Endodermal cell (in vitro differentiated cells): Measurements from ENCODE around the gene NAA35. TPM values are rescaled to one million over a fixed set of nuclear protein-coding genes. Genes with fewer than 3 reads are reported as not detected.

Experiments used
- DNase-seq: peaks from one replicate; pipeline ENCODE4 v3.0.0-alpha.2; 2017
- H3K27ac ChIP-seq: 2 replicates; pipeline ENCODE4 v1.5.1; 2013; ENCODE audit warnings: mild to moderate bottlenecking, low read depth, low read length, moderate library complexity
- H3K27me3 ChIP-seq: 2 replicates; pipeline ENCODE4 v1.6.1; 2013; ENCODE audit warnings: mild to moderate bottlenecking, low read length, moderate library complexity; ENCODE audit not compliant: insufficient read depth, control insufficient read depth, poor library complexity, severe bottlenecking
- H3K36me3 ChIP-seq: 2 replicates; pipeline ENCODE4 v1.7.0; 2013; ENCODE audit warnings: mild to moderate bottlenecking, low read length, moderate library complexity; ENCODE audit not compliant: control insufficient read depth, insufficient read depth
- H3K4me1 ChIP-seq: one replicate; pipeline ENCODE4 v1.7.0; 2013; ENCODE audit warnings: low read length; ENCODE audit not compliant: control insufficient read depth, insufficient read depth
- H3K4me3 ChIP-seq: 2 replicates; pipeline ENCODE4 v1.5.1; 2013; ENCODE audit warnings: mild to moderate bottlenecking, low read length, moderate library complexity
- H3K9ac ChIP-seq: 2 replicates; pipeline ENCODE4 v1.6.1; 2013; ENCODE audit warnings: mild to moderate bottlenecking, low read length, moderate library complexity; ENCODE audit not compliant: poor library complexity, severe bottlenecking; ENCODE audit errors: extremely low read depth
- H3K9me3 ChIP-seq: 2 replicates; pipeline ENCODE4 v1.6.1; 2013; ENCODE audit warnings: mild to moderate bottlenecking, low read length, moderate library complexity; ENCODE audit not compliant: control insufficient read depth
- H3K27ac Mint-ChIP-seq: 2 replicates; pipeline ENCODE4 v1.8.0; 2020; ENCODE audit warnings: mixed read lengths
- H3K27me3 Mint-ChIP-seq: 2 replicates; pipeline ENCODE4 v1.8.0; 2021; ENCODE audit warnings: mild to moderate bottlenecking, mixed read lengths; ENCODE audit not compliant: insufficient read depth
- H3K36me3 Mint-ChIP-seq: 2 replicates; pipeline ENCODE4 v1.8.0; 2020; ENCODE audit warnings: low read depth, mixed read lengths
- H3K4me1 Mint-ChIP-seq: 2 replicates; pipeline ENCODE4 v1.8.0; 2020; ENCODE audit warnings: mixed read lengths
- H3K4me3 Mint-ChIP-seq: 2 replicates; pipeline ENCODE4 v1.8.0; 2020; ENCODE audit warnings: mild to moderate bottlenecking, moderate library complexity, mixed read lengths
- H3K9me3 Mint-ChIP-seq: 2 replicates; pipeline ENCODE4 v1.8.0; 2020; ENCODE audit warnings: mild to moderate bottlenecking, mixed read lengths
- WGBS, 2 experiments: methylation state at CpG; one replicate each; pipeline versions ENCODE4 v1.1.5 to v1.1.7; 2013; ENCODE audit warnings: missing lambda C conversion rate in 2 of 2, mixed read lengths in 1 of 2; ENCODE audit not compliant: insufficient coverage in 1 of 2, insufficient read length in 1 of 2; 5-methylcytosine and 5-hydroxymethylcytosine counted together
- total RNA-seq, 2 donors: library from RNA; stranded (reverse); fragmentation: NEBNext Ultra II Directional in 1 of 2; extraction: Animal tissue kit (Norgen Biotek cat#: 25700) in 1 of 2; gene quantifications; 2 replicates in 1 of 2; 3 replicates in 1 of 2; pipeline ENCODE4 v1.2.1, GENCODE V29; 2021
- TF ChIP-seq, protein P1 (sequence below): fragments of 200-600 bp; sonication (generic); conservative IDR thresholded peaks from 2 replicates; pipeline ENCODE4 v1.5.0; 2021; ENCODE audit warnings: antibody characterized with exemption, mild to moderate bottlenecking

The NAA35 gene
- total RNA-seq, 2 donors from 2014 or later: 30.3 to 31.4 TPM

GRCh38 chr9:86054695-86055094, 113.7 kb downstream of the NAA35 start:
- Histone ChIP-seq H3K4me3 (peak overlapping the region; percentile 20), H3K9ac (no peak overlapping the region), H3K36me3 (no peaks in the 10 kb centered on the region), H3K9me3 (no peaks in the 10 kb centered on the region), H3K4me1 (peaks cover 17% of the 10 kb centered on the region), H3K27me3 (no peaks in the 10 kb centered on the region), H3K27ac (no peak overlapping the region)
- peaks cover 5% of the 10 kb centered on the region for H3K4me1 Mint-ChIP-seq
- H3K4me3 Mint-ChIP-seq: no peak overlapping the region
- no peaks in the 10 kb centered on the region for H3K27me3 Mint-ChIP-seq
- H3K27ac Mint-ChIP-seq: no peak overlapping the region
- DNase-seq: no peak
- TF ChIP-seq, protein P1, sequence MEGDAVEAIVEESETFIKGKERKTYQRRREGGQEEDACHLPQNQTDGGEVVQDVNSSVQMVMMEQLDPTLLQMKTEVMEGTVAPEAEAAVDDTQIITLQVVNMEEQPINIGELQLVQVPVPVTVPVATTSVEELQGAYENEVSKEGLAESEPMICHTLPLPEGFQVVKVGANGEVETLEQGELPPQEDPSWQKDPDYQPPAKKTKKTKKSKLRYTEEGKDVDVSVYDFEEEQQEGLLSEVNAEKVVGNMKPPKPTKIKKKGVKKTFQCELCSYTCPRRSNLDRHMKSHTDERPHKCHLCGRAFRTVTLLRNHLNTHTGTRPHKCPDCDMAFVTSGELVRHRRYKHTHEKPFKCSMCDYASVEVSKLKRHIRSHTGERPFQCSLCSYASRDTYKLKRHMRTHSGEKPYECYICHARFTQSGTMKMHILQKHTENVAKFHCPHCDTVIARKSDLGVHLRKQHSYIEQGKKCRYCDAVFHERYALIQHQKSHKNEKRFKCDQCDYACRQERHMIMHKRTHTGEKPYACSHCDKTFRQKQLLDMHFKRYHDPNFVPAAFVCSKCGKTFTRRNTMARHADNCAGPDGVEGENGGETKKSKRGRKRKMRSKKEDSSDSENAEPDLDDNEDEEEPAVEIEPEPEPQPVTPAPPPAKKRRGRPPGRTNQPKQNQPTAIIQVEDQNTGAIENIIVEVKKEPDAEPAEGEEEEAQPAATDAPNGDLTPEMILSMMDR: no peak
- H3K9me3 Mint-ChIP-seq: no peaks in the 10 kb centered on the region
- 89 to 94% methylated on average over 3 of the region's 3 CpGs for WGBS, 2 experiments
- H3K36me3 Mint-ChIP-seq: peaks cover 2% of the 10 kb centered on the region

GRCh38 chr9:86057491-86057890, 116.5 kb downstream of the NAA35 start:
- TF ChIP-seq, protein P1: no peak
- no peaks in the 10 kb centered on the region for H3K9me3 Mint-ChIP-seq
- peaks cover 5% of the 10 kb centered on the region for H3K4me1 Mint-ChIP-seq
- Histone ChIP-seq H3K27me3 (no peaks in the 10 kb centered on the region), H3K27ac (no peak overlapping the region), H3K9ac (no peak overlapping the region), H3K4me1 (peaks cover 17% of the 10 kb centered on the region), H3K9me3 (no peaks in the 10 kb centered on the region), H3K36me3 (no peaks in the 10 kb centered on the region), H3K4me3 (no peak overlapping the region)
- H3K27ac Mint-ChIP-seq: no peak overlapping the region
- no peak for DNase-seq
- H3K36me3 Mint-ChIP-seq: peaks cover 2% of the 10 kb centered on the region
- H3K27me3 Mint-ChIP-seq: no peaks in the 10 kb centered on the region
- WGBS, 2 experiments: 95 to 96% methylated on average over 7 to 13 of the region's 13 CpGs
- H3K4me3 Mint-ChIP-seq: no peak overlapping the region

DNA sequence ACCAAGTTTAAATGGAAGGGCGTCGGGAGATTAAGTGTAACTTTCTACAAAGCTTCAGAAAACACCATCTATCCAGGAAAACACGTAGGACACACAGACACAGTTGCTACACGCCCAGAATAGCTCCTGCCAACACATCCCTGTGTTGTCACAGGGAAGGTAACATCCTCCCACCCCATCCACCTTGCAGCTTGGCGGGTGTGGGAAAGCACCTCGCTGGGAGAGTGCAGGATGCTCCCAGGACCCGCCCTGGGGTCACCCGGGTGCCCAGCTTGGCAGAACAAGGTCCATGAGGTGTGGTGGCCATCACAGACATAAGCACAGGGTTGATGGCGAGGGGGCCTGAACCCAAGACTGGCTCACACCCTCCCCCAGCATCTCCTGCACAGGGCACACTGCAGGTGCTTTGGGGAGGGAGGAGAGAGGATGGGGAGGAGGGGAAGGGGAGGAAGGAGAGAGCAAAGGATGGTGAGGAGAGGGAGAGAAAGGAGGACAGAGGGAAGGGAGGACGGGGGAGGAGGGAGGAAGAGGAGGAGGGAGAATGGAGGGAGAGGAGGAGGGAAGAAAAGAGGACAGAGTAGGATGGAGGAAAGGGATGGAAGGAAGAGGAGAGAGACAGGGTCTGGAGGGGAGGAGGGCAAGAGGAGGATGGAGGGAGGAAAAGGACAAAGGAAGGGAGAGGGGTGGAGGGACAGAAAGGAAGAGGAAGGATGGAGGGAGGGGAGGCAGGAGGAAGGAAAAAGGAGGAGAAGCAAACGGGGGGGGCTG, 121.2 kb downstream of the NAA35 start:
- H3K9me3 ChIP-seq: no peaks in the 10 kb centered on the region
- Mint-ChIP-seq H3K27ac (no peak overlapping the region), H3K4me1 (peaks cover 12% of the 10 kb centered on the region), H3K9me3 (no peaks in the 10 kb centered on the region), H3K27me3 (no peaks in the 10 kb centered on the region), H3K4me3 (no peak overlapping the region), H3K36me3 (peaks cover 2% of the 10 kb centered on the region)
- H3K27me3 ChIP-seq: no peaks in the 10 kb centered on the region
- H3K9ac ChIP-seq: no peak overlapping the region
- TF ChIP-seq, protein P1: no peak
- no peaks in the 10 kb centered on the region for H3K36me3 ChIP-seq
- DNase-seq: no peak
- peaks cover 7% of the 10 kb centered on the region for H3K4me1 ChIP-seq
- WGBS, 2 experiments: 89 to 90% methylated on average over 4 to 11 of the region's 11 CpGs
- H3K4me3 ChIP-seq: no peak overlapping the region
- no peak overlapping the region for H3K27ac ChIP-seq
